ENCODE results near the gene ZNF416. TPM values are rescaled to one million over a fixed set of nuclear protein-coding genes. Genes with fewer than 3 reads are reported as not detected.

ZNF416 gene
- total and polyA plus RNA-seq, 2 of the 8 experiments (the other 6 are each of a cell fraction or from before 2014, with no cell fraction given): 3.2 to 10.3 TPM

GRCh38 chr19:57583521-57584416 lies 5.1 kb upstream of the ZNF416 start, which contains the start of gene ZIK1 (continued):
- TF ChIP-seq RFX5 (IDR thresholded peaks at IDR 0.05; ENCODE audit: borderline replicate concordance, low read depth, low read length) (no peak), FOSL1 (IDR thresholded peaks at IDR 0.05; ENCODE audit: insufficient read depth, low read depth, low read length) (no peak), JUN (IDR thresholded peaks at IDR 0.05; ENCODE audit: low read depth, low read length) (no peak), ZNF274 (IDR thresholded peaks at IDR 0.05; ENCODE audit: borderline replicate concordance, extremely low read depth, low read length) (no peak), CHD1 (IDR thresholded peaks at IDR 0.05; ENCODE audit: low read depth, low read length) (no peak), SUZ12 (IDR thresholded peaks at IDR 0.05; ENCODE audit: low read length) (no peak), BRCA1 (IDR thresholded peaks at IDR 0.05; ENCODE audit: low read depth, low read length) (no peak), JUND (IDR thresholded peaks at IDR 0.05; ENCODE audit: low read length) (0 out of 2 replicates have a peak, but pooled peaks have one; percentile 29), POU5F1 (IDR thresholded peaks at IDR 0.05; ENCODE audit: low read depth, low read length) (no peak), CBX5 (IDR thresholded peaks at IDR 0.05; ENCODE audit: low read depth, low read length) (no peak), SIN3A (conservative IDR thresholded peaks at IDR 0.05 in 1 of 2, IDR thresholded peaks at IDR 0.05 in 1 of 2; ENCODE audit: low read depth in 1 of 2, low read length in 2 of 2) (peak; percentile 19 to 62; a peak in 1 of 4 replicates), CHD2 (IDR thresholded peaks at IDR 0.05; ENCODE audit: low read length) (peak; percentile 63; the same call in 1 of the 2 replicates), ATF2 (IDR thresholded peaks at IDR 0.05; ENCODE audit: low read length) (no peak), RAD21 (IDR thresholded peaks at IDR 0.05 in 1 of 2, conservative IDR thresholded peaks at IDR 0.05 in 1 of 2; ENCODE audit: low read depth in 2 of 2, low read length in 2 of 2) (peak in 1 of 2 experiments; percentile 12; a peak in 2 of 4 replicates), CEBPB (IDR thresholded peaks at IDR 0.05; ENCODE audit: low read depth, low read length) (no peak), TAF1 (IDR thresholded peaks at IDR 0.05; ENCODE audit: low read depth, low read length) (peak; percentile 84), SIRT6 (IDR thresholded peaks at IDR 0.05; ENCODE audit: low read length) (no peak), EP300 (IDR thresholded peaks at IDR 0.05; ENCODE audit: borderline replicate concordance in 1 of 2, low read depth in 2 of 2, low read length in 2 of 2) (no peak), CREB1 (IDR thresholded peaks at IDR 0.05) (peak; percentile 96)
- TF ChIP-seq, protein P1, sequence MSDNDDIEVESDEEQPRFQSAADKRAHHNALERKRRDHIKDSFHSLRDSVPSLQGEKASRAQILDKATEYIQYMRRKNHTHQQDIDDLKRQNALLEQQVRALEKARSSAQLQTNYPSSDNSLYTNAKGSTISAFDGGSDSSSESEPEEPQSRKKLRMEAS (IDR thresholded peaks at IDR 0.05): peak; percentile 99
- TF ChIP-seq, protein P2, sequence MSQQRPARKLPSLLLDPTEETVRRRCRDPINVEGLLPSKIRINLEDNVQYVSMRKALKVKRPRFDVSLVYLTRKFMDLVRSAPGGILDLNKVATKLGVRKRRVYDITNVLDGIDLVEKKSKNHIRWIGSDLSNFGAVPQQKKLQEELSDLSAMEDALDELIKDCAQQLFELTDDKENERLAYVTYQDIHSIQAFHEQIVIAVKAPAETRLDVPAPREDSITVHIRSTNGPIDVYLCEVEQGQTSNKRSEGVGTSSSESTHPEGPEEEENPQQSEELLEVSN (IDR thresholded peaks at IDR 0.05): peak; percentile 99
